HG03159 (cell line): ENCODE results near the gene KNDC1.
"Not testable (repeated sequence)": the region's sequence is repeated elsewhere in the genome, so short reads cannot be mapped to it uniquely, and the experiment has no call there.

ENCODE experiments used
- ATAC-seq: cut with Tn5 transposase; IDR thresholded peaks from one replicate; pipeline ENCODE4 v1.9.1; 2021; ENCODE audit warnings: mild to moderate bottlenecking, moderate library complexity; ENCODE audit not compliant: unreplicated experiment

KNDC1 gene

DNA sequence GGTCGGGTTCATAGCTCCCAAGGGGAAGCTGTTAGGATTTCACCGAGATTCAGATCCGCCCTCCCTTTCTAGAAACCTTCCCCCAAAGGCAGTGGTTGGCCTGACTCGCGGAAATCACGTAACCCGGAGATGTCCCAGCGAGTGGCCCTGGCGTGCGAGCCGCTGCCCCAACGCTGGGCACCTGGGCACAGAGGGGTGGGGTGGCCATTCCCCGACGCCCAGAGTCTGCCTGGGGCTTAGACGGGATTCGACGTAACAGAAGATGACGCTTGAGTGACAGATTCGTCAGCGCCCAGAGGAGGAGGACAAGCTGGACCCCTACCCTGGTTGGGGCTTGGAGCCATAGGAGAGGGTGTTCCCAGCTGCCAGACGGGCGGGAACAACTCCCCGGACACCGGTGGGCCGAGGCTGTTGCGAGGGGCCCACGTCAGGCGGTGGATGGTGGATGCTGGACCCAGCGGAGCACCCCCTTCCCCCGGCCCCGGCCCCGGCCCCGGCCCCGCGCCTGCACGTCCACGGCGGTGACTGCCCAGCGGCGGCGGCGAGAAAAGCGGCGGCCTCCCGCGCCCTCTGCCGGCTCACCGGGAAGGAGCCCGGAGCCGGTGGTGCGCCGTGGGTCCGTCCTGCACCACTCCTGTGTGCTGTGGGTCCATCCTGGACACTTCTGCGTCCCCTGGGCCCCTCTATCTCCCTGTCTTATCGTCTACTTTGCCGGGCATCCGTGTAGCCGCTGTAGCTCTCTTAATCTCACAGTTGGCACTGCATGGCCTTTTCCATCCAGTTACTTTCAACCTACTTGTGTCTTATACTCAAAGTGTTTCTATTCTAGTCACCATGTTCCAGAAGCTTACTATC, 35.4 kb upstream of the KNDC1 start:
- no peak for ATAC-seq

DNA sequence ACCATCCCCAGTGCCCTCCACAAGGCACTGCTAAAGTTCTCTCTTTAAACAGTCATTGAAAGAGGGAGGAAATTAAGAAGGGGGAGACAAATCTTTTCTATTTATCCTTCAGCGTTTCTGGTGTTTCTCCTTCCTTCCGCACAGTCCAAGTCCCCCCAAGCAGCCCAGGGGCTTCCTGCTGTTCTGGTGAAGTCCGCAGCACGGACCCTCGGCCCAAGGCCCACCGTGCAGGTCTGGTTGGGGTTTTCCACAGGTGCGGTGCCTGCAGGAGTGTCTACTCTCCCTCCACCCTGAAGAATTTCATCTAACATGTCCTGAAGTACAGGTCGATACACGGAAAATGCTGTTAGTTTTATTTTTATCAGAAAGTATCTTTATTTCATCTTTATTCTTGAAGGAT, 34.1 kb upstream of the KNDC1 start:
- no peak for ATAC-seq

DNA sequence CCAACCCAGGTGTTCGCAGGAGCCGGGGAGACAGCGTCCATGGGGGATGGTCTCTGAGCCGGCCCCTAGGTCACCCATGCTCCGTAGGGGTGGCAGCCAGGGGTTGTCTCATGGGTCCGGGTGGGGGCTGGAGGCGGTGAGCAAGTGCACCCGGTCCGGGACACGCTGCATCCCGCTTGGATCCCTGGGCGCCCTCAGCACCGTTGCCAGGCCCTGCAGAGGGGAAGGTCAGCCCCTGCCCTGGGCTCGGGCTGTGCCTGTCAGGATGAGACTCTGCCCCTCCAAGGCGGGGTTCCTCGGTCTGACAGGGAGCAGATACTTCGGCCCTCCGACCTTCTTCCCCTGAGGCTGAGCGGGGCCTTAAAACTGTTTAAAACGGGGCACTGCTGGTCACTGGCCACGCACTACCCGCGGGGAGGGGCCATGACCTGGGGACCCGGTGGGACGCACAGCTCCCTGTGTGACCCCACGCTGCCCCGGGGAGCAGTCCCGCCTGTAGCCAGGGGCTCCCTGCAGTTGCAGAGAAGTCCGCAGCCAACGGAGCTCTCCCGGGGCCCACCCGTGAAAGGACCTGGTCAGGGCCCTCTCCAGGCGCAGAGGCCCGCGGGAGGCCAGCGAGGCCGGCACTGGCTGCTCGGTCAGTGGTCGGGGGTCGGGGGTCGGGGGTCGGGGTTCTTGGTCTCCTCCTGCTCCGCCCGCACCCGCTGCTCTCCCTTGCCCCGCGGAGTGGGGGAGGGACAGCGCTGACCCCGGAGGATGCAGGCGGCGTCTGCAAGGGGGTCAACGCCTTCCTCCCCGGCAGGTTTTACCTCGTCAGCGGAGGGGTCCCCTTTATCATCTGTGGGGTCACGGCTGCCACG, 33.4 kb upstream of the KNDC1 start:
- ATAC-seq, result no peak

DNA sequence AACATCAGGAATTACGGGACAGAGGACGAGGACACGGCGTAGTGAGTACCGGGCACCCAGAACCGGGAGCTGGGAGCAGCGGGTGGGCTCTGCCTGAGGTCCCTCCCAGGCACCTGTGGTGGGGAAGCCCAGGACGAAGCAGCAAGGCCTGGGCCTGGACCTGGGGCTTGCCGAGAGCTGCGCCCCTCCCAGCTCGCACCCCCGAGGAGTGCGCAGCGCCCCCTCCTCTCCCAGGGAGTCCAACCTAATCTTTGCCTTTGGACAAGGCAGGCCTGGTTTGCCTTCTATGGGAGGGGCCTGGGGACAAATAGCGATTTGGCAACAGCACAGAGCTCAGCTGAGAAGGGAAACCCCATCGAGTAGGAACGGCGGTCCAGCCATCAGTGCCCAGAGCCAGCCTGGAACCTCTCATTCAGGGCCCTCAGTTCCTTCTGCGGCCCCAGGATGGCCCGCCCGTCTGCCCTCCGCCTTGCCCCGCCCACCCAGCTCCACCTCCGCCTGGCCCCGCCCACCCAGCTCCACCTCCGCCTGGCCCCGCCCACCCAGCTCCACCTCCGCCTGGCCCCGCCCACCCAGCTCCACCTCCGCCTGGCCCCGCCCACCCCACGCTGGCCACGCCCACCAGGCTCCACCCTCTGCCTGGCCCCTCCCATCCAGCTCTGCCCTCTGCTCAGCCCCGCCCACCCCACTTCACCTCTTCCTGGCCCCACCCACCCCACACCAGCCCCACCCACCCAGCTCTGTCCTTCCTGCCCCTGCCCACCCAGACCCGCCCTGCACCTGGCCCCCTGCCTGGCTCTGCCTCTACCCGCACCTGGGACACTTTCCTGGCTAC, 32.5 kb upstream of the KNDC1 start:
- ATAC-seq, result no peak

DNA sequence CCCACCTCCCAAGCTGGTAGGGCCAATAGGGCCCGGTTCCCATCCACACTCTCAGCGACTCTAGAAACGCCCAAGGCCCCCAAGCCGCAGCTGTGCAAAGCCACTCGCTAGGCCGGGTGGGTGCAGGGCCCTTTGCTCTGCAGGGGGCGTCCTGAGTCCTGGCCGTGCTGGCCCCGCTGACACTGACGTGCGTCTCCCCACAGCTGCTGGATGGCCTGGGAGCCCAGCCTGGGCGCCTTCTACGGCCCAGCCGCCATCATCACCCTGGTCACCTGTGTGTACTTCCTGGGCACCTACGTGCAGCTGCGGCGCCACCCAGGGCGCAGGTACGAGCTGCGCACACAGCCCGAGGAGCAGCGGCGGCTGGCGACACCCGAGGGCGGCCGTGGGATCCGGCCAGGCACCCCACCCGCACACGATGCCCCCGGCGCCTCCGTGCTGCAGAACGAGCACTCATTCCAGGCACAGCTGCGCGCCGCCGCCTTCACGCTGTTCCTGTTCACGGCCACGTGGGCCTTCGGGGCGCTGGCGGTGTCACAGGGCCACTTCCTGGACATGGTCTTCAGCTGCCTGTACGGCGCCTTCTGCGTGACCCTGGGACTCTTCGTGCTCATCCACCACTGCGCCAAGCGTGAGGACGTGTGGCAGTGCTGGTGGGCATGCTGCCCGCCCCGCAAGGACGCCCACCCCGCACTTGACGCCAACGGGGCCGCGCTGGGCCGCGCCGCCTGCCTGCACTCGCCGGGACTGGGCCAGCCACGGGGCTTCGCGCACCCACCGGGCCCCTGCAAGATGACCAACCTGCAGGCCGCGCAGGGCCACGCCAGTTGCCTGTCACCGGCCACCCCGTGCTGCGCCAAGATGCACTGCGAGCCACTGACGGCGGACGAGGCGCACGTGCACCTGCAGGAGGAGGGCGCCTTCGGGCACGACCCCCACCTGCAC, 31.6 kb upstream of the KNDC1 start:
- ATAC-seq, result no peak

DNA sequence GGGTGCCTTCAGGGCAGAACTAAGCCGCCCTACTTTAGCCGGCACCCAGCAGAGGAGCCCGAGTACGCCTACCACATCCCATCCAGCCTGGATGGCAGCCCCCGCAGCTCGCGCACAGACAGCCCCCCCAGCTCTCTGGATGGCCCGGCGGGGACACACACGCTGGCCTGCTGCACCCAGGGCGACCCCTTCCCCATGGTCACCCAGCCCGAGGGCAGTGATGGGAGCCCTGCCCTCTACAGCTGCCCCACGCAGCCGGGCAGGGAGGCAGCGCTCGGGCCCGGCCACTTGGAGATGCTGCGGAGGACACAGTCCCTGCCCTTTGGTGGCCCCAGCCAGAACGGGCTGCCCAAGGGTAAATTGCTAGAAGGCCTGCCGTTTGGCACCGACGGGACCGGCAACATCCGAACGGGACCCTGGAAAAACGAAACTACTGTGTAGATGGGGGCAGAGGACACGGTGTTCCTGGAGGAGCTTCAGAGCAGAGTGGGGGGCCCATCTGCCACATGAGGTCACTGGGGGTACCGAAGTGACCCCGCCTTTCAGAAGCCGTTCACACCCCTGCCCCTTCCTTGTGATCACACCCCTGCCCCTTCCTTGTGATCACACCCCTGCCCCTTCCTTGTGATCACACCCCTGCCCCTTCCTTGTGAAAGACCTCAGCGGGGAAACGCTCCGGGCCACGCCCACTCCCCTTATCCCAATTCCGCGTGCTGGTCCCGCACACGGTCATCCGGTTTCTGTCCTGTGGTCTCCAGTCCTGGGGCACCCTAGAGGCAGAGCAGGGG, 30.8 kb upstream of the KNDC1 start:
- ATAC-seq, result no peak

DNA sequence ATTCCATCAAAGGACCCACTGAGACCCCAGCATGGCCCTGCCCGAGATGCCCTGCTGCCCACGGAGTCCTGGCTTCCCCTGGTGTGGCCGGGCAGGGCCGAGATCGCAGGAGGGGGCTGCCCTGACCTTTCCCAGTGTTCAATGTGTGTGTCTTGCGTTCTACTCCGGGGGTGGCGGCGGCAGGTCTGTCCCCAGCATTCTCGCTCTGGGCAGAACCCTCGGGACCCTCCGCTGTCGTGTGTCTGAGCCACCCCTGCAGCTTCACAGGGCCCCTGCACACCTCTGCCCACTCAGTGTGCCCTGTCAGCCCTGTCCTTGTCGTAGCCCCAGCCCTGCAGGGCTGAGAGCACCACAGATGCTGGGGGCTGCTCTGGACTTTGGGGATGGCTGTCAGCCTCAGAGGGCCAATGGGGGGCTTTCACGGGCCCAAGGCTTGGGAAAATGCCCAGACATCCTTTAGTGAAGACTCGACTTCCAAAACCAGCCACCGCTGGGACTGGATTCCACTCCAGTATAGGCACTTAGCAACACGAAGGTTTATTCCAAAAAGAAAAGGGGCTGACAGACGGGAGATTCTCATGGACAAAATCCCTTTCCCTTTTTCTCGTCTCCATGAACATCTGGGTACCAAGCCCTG, 30.0 kb upstream of the KNDC1 start:
- ATAC-seq, result no peak

DNA sequence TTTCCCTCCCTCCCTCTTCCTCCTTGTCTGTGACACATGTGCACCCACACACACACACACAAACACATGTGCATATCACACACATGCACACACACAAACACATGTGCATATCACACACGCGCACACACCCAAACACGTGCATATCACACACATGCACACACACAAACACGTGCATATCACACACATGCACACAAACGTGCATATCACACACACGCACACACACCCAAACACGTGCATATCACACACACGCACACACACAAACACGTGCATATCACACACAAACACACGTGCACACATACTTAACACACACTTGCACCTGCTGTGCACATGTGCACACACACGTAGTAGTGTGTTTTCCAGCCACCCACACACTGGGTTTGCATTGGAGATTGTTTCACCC, 29.4 kb upstream of the KNDC1 start:
- no peak for ATAC-seq

DNA sequence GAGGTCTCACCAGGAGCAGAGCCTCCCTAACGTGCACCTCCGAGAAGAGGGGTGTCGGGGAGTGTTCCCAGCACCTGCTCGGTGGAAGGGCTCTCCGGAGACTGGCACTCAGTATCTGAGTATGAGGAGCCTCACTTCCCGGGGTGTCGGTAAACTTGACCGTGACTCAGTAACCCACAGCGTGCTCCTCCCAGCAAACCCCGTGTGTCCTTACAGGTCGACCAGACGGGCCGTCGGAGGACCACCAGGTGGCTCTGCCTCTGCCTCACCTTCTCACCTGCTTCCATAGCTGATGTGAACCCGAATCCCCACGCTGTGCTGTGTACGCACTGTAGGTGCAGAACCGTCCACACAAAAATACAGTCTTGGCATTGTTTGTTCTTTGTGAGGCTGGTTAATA, 29.0 kb upstream of the KNDC1 start:
- ATAC-seq, result no peak

DNA sequence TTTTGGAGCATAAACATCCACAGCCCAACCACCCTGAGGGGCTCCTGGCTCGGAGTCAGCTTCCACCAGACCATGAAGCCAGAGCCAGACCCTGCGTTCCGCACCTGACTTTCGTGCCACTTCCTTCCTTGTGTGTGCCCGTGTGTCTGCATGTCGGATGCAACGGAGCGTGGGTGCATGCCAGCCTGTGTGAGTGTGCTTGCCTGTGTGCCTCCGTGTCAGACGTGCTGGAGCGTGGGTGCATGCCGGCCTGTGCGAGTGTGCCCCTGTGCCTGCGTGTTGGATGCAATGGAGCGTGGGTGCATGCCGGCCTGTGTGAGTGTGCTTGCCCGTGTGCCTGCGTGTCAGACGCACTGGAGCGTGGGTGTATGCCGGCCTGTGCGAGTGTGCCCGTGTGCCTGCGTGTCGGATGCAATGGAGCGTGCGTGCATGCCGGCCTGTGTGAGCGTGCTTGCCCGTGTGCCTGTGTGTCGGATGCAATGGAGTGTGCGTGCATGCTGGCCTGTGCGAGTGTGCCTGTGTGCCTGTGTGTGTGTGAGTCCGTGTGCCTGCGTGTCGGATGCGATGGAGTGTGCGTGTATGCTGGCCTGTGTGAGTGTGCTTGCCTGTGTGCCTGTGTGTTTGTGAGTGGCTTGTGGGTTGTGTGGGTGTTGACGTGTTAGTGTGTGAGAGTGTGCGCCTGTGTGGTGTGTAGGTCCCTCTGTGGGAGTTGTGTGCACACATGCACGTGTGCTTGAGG, 28.1 kb upstream of the KNDC1 start:
- ATAC-seq, result no peak

DNA sequence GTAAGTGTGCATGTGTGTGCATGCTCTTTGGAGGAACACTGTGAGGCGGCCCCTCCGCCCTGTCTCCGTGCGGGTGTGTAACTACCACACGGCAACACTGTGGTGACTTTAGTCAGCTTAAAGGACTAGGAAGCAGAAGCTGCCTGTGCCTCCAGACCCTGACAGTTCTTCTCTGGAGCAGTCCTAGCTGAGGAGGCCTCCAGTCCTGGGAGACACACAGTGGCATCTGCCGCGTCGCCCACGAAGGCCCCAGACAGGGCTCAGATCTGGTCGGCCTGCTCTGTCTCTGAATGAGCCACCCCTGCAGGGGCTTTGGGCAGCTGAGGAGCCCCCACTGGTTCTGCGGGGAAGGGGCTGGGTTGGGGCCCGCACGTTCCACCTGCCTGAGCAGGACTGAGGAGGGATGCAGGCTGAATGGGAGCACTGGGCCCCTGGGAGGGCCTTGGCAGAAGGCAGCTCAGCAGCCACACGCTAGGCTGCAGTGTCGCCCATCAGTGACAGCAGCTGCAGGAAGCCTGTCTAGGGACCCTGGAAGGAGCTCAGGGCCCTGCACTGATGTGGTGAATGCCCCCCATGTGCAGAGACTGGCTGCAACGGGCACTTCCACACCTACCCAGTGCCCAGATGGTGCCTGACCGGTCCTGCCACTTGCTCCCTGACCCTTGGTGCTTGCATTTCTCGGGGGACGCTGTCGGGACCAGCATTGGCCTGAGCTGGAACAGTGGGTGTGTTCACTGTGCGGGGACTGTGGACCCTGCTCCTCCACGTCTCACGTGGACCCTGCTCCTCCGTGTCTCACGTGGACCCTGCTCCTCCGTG, 27.3 kb upstream of the KNDC1 start:
- no peak for ATAC-seq

DNA sequence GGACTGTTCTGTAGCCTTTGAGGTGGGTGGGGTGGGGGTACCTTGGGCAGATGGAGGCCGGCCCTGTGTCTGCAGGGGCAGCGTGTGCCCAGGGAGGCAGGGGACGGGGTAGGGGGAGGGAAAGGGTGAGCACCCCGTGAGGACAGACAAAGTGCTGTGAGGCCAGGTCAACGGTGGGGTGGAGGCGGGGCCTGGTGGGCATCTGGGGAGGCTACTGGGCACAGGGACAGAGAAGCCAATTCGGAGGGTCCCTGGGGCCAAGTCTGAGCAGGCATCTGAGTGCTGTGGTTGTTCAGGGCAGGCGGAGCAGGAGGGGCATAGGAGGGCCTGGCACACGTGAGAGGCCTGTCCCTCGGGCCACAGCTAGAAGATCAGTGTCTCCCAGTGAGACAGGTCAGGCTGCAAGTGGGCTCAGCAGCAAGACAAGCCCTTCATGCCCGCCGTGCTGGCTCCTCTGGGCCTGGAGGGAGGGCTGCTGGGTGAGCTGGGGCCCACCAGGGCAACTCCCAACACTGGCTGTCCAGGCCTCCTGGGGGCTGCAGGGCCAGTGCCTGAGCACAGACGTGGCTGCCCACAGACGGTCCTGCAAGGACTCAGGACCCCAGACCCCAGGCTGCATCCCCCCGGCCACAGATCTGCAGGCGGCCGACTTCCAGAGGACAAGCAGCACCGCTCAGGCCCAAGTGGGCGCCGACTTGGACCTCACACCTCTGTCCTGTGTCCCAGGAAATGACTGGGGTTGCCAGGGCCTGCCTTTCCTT, 26.4 kb upstream of the KNDC1 start:
- ATAC-seq, result no peak

DNA sequence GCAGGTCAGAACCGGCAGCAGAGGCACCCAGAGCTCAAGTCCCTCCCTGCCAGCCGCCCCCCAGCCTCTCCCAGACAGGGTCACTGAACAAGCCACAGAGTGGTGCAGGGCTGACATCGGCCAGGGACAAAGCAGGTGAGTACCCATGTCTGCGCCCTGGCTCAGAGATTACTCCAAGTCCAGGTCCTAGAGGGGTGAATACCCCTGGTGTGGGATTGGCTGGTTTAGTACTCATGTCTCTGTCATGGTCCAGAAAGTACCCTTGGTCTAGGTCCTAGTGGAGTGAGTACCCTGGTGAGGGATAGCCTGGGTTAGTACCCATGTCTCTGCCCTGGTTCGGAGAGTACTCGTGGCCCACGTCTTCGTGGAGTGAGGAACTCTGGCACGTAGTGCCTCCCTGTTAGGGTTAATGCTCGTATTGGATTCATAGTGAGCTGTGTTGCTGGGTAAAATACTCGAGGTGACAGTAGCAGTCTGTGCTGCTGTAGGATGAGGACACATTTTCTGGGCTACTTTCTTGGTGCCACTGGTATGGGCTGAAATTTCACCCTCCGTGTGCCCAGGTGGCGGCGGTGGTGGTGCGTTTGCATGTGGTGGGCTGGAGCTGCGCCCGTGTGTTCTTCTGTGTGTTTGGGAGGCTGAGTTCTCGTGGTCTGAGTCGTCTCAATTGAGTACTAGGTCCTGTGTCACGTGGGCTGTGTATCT, 25.5 kb upstream of the KNDC1 start:
- no peak for ATAC-seq

DNA sequence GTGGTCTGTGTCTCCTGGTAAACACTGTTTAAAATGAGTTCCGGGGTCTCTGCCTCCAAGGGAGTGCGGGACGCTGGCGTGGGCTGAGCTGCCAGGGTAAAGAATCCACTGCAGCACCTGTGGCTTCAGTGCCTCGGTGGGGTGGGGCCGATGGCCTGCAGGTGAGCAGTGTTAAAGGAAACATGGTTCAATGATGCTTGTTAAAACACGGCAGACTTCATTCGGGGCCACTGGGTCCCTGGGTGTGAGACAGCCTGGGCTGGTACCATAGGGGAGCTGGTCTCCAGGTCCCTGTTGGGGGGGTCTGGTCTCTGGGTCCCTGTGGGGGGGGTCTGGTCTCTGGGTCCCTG, 24.9 kb upstream of the KNDC1 start:
- no peak for ATAC-seq

DNA sequence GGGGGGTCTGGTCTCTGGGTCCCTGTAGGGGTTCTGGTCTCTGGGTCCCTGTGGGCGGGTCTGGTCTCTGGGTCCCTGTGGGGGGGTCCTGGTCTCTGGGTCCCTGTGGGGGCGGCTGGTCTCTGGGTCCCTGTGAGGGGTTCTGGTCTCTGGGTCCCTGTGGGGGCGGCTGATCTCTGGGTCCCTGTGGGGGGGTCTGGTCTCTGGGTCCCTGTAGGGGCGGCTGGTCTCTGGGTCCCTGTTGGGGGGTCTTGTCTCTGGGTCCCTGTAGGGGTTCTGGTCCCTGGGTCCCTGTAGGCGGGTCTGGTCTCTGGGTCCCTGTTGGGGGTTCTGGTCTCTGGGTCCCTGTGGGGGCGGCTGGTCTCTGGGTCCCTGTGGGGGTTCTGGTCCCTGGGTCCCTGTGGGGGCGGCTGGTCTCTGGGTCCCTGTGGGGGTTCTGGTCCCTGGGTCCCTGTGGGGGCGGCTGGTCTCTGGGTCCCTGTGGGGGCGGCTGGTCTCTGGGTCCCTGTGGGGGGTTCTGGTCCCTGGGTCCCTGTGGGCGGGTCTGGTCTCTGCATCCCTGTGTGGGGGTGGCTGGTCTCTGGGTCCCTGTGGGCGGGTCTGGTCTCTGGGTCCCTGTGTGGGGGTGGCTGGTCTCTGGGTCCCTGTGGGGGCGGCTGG, 22.4 kb upstream of the KNDC1 start:
- not testable (repeated sequence) for ATAC-seq
